OCI-M1 (cell line): ENCODE results near the gene CDK2.

Source experiments
- DNase-seq: peaks from one replicate; lab custom pipeline; 2025; lab: John Stamatoyannopoulos, UW

Gene CDK2

DNA sequence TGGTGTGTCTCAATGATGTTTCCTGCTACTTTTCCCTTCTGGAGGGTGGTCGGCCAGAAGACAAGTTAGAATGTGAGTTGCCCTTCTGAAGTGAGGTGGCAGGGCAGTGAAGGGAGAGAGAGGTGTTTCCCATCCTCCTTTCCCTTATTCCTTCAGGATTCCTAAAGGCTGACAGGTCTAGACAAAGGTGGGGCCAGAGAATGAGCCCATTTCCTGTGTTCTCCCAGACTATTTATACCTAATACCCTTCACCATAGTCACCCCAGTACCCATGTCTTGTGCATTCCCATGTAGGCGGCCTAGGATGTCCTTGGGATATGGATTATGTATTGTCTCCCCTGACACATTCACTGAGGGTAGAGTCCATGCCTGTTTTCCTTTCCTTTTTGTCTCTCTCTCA, 28.6 kb upstream of the CDK2 start:
- DNase-seq = no peak

DNA sequence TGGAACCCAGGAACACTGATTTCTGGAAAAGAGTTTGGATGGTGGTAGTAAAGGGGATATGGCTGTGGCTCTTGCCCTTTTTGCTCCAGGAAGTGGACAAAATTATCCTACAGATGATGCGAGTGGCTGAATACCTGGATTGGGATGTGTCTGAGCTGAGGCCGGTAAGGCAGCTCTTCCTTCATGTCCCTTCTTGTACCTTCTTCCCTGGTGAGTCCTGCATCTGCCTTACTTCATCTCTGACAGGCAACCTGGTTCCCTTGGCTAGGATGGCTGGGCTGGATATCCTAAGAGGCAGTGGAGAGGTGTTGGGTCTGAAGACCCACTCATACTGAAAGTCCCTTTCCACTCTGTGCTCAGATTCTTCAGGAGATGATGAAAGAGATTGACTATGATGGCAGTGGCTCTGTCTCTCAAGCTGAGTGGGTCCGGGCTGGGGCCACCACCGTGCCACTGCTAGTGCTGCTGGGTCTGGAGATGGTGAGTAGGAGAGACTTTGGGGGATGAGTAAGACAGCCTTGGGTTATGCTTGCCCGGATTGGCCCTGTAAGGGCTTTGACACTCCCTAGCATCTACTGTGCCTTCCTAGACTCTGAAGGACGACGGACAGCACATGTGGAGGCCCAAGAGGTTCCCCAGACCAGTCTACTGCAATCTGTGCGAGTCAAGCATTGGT, 27.7 kb upstream of the CDK2 start:
- no peak for DNase-seq

DNA sequence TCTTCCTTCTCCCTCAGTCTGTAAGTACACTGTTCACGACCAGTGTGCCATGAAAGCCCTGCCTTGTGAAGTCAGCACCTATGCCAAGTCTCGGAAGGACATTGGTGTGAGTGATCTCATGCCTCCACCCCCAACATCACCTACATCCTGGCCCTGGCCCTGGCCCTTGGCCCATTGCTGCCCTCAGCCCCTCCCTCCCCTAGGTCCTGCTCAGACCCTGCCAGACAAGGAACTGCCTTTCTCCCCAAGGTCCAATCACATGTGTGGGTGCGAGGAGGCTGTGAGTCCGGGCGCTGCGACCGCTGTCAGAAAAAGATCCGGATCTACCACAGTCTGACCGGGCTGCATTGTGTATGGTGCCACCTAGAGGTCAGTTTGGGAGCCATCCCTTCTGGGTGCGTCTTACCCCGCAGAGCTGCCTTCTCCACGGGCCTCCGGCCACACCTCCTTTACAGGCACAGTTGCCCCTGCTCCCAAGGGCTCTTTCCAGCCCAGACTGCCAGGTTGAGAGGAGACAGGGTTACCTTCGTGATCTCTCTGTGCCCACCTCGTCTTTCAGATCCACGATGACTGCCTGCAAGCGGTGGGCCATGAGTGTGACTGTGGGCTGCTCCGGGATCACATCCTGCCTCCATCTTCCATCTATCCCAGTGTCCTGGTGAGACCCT, 26.4 kb upstream of the CDK2 start:
- peak; percentile 93 for DNase-seq

DNA sequence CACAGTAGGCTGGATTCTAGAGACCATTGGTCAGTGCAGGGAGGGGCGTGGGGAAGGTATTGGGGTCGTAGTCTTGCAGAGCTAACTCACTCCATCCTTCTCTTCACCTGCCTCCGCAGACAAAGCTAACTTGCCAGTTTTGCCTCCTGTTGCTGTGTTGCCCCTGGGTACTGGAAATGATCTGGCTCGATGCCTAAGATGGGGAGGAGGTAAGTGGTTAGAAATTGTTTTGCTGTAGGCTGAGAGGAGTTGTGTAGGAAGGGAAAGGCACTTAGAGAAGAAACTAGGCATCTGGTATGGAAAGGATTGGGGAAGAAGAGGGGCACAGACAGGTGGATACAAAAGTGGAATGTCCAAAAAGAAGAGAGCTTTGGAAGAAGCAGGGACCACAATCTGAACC, 24.6 kb upstream of the CDK2 start:
- DNase-seq = no peak

DNA sequence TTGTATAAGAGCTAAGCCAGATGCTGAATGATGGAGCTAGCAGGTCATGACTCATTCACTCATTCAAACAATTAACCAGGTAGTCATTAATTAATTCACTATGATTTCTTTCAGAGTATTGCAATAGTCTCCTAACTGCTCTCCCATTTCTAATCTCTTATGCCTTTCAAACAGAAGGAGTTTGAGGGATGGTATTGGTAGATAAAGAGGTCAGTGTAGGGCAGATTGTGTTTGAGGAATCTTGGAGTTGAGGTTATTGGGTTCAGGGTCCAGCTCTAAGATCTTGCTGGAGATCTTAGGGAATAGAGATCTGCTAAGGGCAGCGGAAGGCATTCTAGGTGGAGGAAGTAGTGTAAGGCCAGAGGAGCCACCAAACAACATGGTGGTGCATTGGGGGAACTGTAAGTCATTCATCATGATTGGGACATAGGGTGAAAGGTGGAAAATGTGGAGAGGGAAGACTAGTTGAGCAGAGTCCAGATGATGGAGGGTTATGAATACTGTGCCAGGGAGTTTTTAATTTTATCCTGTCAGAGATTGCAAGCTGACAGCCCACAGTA, 24.0 kb upstream of the CDK2 start:
- peak; percentile 18 for DNase-seq

DNA sequence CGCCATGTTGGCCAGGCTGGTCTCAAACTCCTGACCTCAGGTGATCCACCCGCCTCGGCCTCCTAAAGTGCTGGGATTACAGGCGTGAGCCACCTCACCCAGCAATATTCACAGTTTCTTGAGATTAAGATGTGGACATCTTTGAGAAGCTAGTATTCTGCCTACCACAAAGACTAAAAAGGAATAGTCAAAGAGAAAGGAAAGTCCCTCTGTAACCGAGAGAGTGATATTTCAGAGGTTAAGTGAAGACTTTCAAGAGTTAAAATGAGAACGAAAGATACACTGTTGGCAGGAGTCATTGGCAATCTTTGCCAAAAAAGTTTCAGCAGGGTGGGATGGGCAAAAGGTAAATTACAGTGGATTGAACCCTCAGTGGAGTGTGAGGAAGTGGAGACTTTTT, 20.1 kb upstream of the CDK2 start:
- DNase-seq = no peak

DNA sequence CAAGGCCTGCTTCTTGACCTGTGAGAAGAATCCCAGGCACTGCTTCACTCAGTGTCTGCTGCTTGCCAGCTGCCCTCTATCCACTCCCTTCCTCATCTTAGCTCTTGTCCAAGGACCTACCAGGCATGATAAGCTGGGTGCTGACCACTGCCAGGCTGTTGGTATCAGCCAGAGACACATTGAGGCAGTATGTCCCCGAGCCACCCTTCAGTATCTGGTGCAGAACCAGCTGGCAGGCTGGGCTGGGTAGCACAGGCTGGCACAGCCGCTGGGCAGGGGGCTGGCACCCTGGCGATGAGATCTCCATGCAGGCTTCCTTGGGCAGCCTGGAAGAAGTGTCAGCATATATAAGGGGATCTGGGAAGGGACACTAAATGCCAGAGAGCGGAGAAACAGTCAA, 11.3 kb upstream of the CDK2 start:
- DNase-seq = no peak

DNA sequence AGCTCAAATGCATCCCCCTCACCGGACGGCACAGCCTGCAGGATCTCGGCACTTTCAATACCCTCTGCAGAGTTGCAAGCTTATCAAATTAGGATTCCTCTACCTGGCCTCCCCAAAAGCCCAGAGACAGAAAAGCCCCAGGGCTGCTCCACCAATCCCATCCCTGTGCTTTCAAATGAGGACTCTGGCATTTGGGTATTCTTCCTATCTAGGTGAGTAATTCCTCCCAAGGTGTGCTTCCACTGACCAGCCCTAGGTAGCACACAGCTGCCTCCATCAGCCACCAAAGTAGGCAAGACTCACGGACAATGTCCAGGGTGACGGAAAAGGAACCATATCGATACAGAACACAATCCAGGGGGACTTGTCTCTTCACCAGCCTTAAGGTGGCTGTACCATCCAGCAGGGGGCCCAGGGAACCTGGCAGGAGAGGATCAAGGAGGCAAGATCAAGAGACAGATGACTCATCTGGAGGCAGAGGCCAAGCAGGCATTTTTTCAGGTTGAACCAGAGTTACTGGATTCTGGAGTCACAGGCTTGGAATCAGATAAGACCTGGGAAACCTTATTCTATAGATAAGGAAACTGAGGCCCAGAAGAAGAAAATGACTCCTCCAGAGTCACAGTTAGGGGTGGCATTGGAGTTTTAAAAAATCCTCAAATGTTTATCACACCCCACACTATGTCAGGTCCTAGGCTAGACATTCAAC, 10.7 kb upstream of the CDK2 start:
- DNase-seq = peak; percentile 35

DNA sequence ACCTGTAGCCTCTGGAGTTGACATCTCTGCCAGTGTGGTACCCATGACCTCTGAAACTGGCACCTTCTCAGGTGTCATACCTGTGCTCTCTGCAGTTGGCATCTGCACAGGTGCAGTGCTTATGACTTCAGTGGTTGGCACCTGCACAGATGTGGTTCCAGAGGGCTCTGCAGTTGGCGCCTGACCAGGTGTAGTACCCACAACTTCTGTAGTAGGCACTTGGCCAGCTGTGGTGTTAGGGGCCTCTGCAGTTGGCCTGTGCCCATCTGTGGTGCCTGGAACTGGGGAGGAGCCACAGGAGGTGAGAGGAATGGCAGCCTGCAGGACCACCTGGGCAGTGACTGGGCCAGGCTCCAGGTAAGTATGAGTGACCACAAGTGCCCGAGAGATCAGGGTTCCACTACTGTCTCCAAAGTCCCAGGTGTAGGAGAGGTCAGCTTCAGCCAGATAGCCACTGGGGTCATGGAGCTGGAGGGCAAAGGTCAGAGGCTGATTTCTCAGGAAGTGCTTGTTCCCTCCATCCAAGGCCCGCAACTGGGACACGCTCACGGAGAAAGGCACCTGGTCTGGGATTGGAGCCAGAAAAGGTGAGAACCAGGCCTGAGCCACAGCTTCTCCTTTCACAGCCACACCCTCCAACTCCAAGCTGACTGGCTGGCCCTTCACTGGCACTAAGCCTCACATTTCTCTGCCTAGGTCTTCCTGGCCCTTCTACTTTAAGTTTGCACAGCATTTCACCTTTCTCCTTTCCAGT, 9.3 kb upstream of the CDK2 start:
- no peak for DNase-seq

DNA sequence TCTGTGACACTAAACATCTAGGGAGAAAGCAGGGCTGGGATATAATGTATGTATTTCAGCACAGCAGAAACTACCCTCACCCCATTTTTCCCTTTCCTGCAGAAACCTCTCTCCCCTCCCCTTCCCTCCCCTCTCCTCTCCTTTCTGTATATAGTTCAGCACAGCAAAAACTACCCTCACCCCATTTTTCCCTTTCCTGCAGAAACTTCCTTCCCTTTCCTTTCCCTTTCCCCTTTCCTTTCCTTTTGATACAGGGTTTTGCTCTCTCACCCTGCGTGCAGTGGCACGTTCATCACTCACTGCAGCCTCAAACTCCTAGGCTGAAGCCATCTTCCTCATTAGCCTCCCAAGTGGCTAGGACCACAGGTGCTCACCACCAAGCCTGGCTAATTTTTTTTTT, 2.9 kb upstream of the CDK2 start:
- DNase-seq = no peak

DNA sequence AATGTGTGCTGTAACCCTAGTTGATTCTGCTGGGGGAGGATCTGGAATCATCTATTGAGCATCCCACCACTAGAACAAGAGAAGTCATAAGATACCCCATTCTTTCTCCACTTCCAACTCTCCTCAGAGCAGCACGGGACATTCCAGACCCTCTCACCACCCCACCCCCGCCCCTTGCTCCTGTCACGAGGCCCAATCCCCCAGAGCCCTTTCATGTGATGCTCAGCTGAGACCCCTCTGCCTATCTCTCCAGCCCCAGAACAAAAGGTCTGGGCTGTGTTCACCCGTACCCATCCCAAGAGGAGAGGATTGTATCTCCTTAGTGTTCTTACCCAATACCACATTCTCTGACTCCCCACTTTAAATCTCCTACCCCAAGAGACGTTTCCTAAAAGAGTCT, 1.4 kb upstream of the CDK2 start:
- DNase-seq = no peak

DNA sequence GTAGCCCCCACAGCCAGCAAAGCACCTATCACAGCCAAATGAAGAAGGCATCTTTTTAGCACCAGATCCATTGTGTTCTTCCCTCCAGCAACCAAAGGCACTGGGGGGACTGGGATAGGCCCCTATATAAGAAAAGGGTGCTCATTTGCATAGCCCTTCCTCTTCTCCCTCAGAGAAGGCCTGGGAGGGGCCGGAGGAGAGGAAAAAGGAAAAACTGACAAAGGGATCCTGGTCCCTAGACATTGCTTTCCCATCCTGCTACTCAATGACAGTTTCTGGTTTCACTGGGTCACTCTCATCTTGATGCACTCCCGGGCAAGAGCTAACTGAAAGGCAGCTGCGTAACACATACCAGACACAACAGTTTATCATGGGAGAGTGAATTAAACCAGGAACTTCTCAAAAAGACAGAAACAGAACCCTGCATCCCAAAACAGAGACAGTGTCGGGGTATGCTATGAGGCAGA, 656 bp upstream of the CDK2 start, which contains the start of gene PMEL:
Gene PMEL, minus strand, starts transcription at position 102 of the 467 bp plus-strand sequence. Its CDS starts 31 bp downstream, at position 71.
- peak; percentile 71 for DNase-seq

DNA sequence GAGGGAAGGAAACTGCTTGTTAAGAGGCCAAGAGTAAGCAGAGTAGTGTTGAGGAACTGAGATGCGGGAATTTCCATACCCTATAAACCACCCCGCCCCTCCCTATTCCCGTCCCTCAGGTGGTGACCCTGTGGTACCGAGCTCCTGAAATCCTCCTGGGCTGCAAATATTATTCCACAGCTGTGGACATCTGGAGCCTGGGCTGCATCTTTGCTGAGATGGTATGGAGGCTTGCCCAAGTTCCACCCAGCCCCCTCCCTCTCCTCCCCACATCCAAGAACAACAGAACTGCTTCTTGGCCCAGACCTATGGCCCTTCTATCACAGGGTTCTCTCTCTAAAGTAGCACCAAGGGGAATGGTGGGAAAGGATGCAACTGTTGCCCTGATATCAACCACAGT, 2.7 kb downstream of the CDK2 start:
- no peak for DNase-seq

DNA sequence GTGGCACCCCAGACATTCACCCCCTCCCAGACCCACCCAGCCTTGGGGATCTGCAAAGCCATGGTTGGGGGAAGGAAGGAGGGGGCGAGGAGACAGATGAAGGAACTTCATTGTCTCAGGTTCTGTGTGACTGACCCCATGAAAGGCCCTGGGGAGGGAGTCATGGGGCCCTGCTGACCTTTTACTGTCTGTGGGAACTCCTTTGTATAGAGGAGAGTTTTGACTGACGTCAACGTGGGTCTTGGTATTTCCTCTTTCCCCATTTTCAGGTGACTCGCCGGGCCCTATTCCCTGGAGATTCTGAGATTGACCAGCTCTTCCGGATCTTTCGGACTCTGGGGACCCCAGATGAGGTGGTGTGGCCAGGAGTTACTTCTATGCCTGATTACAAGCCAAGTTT, 4.1 kb downstream of the CDK2 start:
- DNase-seq = no peak

DNA sequence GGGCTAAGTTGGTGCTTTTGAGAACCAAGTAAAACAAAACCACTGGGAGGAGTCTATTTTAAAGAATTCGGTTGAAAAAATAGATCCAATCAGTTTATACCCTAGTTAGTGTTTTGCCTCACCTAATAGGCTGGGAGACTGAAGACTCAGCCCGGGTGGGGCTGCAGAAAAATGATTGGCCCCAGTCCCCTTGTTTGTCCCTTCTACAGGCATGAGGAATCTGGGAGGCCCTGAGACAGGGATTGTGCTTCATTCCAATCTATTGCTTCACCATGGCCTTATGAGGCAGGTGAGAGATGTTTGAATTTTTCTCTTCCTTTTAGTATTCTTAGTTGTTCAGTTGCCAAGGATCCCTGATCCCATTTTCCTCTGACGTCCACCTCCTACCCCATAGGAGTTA, 5.4 kb downstream of the CDK2 start:
- DNase-seq = peak; percentile 37

DNA sequence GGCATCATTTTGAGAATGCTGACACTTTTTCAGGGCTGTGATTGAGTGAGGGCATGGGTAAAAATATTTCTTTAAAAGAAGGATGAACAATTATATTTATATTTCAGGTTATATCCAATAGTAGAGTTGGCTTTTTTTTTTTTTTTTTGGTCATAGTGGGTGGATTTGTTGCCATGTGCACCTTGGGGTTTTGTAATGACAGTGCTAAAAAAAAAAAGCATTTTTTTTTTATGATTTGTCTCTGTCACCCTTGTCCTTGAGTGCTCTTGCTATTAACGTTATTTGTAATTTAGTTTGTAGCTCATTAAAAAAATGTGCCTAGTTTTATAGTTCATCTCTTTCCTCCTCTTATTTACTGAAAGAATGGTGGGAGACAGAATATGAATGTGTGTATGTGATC, 5.8 kb downstream of the CDK2 start:
- no peak for DNase-seq

DNA sequence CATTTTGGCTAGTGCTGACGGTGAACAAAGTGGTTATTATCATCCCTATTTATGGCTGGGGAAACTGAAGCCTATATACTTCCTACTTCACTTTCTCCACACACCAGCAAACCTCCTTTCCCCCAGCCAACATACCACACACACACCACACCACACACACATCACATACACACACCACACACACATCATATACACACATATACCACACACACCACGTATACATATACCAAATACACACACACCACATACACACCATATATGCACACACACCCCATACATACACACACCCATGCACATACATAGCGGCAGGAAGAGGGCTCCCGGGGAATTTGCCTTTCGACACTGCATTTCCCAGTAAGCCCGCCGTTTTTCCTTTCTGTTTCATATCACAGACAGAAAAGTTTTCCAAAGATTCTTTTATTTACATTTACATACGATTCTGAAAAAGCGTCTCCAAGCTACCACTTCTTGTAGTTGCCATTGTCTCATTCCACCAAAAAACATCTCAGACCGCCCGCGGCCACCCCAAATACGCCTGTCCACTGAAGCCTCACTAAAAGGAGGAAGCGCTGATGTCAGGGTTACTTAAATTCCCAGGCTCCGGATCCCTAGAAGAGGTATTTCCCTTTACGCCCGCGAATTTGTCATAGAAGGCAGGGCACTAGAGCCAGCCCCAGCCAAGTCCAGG, 6.4 kb downstream of the CDK2 start:
- no peak for DNase-seq

DNA sequence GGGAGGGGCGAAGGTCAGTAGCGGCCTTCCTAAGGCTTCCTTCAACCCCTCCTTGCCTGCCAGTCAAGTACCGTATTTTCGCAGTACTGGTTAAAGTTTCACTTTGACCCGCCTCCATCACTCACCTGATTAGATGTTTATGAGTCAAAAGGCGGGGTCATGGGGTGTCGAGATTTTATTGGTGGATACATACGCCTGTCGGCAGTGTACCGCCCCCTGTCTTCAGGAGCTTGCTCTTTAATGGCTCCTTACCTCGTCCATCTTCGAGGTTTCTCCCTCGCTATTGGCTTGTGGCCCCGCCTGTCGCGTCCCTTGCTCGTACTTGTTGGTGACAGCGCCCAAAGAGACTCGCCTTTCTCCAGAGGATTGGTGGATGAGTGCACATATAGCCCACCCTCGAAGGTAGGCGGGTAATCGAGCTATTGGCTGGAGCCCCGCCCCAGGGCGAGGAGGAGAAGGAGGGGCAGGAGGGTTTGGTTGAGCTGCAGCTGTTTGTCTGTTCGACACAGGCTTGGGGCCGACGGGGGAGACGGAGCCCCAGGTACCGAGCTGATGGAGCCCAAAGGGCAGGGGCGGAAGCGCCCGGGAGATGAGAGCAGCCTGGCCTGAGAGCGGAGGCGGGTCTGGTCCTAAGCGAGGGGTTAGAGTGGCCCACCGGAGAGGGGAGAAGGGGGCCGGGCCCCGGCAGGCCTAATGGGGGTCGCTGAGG, 7.1 kb downstream of the CDK2 start, which contains the start of gene RAB5B:
Gene RAB5B, plus strand, starts transcription at position 480 of the 709 bp plus-strand sequence. CDS start 12,883 bp downstream, outside the sequence.
- DNase-seq = peak; percentile 100

DNA sequence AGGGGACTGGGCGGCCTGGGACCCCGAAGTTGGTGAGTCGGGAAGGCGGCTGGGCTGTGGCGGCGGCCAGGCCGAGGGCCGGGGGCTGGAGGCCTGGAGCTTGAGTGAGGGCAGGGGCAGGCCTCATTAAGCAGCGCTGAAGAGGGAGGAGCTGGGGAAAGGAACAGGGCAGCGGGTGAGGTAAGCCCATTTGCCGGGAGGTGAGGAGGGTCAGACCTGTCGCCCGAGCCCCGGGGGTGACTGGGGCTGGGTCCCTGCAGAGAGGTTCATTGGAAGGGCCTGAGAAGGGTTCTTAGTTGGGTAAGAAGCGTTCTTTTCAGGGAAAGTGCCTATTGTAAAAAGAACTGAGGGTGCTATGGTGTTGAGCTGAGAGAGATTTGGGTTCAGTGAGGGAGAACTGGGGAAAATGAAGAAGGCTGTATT, 7.7 kb downstream of the CDK2 start:
- peak; percentile 58 for DNase-seq

DNA sequence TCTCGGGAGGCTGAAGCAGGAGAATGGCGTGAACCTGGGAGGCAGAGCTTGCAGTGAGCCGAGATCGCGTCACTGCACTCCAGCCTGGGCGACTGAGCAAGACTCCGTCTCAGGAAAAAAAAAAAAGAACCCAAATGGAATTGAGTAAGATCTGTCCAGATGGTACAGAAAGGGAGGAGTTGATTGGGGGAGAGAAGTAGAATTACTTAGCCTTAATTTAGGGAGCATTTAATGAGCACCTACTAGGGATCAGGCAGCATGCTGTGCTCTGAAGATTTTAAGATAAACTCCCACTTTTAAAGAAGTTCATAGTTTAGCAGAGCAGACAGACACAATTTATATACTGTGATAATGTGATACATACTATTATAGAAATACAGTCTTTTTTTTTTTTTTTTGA, 11.8 kb downstream of the CDK2 start:
- no peak for DNase-seq

DNA sequence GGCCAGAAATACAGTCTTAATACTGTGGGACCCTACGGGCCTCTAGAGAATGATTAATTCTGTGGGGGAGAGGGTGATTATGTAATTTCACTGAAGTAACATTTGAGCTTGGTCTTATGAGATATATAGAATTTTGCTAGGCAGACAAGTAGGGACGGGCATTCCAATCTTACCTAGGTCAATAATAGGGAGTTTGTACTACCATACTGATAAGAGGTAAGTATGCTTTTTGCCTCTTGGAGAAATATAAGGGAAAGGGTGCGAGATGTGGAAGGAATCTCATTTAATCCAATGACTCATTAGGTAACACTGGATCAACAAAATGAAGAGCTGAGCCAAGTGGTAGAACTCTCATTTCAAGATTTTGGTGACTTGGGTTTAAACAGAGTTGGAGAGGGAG, 12.4 kb downstream of the CDK2 start:
- DNase-seq = no peak
